Sigmoid colon (tissue), 4 donors: ENCODE results near the gene IZUMO2.

Experiments
- EP300 ChIP-seq, 4 donors: sonication (generic); formaldehyde crosslinking; IDR thresholded peaks; one replicate each; pipeline ENCODE4 v1.6.1; 2017; ENCODE audit warnings: antibody characterized with exemption in 4 of 4
- POLR2A ChIP-seq, 2 donors: fragments of 450-650 bp; IDR thresholded peaks; one replicate each; pipeline ENCODE4 v1.6.1; 2016; ENCODE audit warnings: antibody characterized with exemption in 2 of 2, mild to moderate bottlenecking in 2 of 2, moderate library complexity in 2 of 2
- TF ChIP-seq, protein P1 (sequence below), 4 experiments: fragments of 450-650 bp in 3 of 4; fragments of 200-600 bp in 1 of 4; IDR thresholded peaks; one replicate each; pipeline ENCODE4 v1.5.1; 2016 to 2019; ENCODE audit warnings: antibody characterized with exemption in 4 of 4, mild to moderate bottlenecking in 3 of 4, moderate library complexity in 2 of 4

DNA sequence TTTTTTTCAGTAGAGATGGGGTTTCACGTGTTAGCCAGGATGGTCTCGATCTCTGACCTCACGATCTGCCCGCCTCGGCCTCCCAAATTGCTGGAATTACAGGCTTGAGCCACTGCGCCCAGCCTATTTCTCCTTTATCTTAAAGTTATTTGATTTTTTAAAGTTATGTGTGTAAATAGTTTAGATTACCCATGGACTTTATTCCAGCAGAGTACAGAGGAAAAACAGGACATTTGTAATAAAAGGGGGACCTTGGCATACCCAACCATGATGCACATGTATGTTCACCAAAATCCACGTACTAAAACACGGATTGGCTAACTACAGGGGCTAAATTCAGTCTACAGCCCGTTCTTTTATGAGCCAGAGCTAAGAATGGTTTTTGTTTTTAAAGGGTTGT, 13.7 kb upstream of the IZUMO2 start:
- TF ChIP-seq, protein P1, sequence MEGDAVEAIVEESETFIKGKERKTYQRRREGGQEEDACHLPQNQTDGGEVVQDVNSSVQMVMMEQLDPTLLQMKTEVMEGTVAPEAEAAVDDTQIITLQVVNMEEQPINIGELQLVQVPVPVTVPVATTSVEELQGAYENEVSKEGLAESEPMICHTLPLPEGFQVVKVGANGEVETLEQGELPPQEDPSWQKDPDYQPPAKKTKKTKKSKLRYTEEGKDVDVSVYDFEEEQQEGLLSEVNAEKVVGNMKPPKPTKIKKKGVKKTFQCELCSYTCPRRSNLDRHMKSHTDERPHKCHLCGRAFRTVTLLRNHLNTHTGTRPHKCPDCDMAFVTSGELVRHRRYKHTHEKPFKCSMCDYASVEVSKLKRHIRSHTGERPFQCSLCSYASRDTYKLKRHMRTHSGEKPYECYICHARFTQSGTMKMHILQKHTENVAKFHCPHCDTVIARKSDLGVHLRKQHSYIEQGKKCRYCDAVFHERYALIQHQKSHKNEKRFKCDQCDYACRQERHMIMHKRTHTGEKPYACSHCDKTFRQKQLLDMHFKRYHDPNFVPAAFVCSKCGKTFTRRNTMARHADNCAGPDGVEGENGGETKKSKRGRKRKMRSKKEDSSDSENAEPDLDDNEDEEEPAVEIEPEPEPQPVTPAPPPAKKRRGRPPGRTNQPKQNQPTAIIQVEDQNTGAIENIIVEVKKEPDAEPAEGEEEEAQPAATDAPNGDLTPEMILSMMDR (IDR thresholded peaks at IDR 0.05): no peak
- no peak for TF ChIP-seq POLR2A (IDR thresholded peaks at IDR 0.05)
- no peak for TF ChIP-seq EP300 (IDR thresholded peaks at IDR 0.05)
